ENCODE results near the gene HSPD1.
A peak's percentile ranks its signal among the peaks of the same experiment; 100 is the strongest.

The HSPD1 gene

DNA sequence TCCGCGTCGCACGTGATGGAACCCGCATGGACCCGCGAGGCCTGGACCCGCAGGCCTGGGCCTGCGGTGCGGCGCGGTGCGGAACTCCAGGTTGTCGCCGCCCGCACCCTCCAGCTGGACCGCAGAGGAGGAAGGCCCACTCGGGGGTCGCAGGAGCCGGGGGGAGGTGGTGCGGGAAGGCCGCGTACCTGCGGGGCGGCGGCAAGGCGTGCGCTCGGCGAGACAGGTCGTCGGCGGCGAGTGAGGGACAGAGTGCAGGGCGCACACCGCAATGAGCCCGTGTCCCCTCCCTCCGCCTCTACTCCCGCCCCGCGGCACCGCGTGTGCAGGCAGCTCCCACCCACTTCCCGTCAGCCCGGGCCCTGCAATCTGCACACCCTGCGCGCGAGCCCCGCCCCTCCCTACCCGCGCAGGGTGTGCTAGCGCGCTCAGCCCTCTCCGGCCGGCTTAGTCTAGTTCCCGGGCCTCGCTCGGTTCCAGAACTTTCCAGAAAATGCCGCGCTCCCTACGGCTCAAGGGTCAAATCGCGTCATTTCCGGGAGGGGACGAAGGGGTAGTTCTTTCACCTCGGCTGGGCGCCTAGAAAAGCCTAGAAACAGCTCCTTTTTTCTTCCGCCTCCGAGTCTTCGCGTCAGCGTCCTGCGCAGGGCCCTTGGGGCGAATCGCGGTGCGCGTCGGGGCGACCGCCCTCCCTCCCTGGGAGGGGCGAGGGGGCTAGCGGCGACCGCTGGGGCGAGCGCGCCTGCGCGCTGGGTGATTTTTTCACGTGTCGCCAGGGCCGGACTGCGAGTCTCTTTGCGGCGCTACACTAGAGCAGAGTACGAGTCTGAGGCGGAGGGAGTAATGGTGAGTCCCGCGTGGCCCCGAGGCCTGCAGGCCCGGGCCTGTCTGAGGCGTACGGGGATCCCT is at the start of gene HSPD1, which contains the start of gene HSPE1:
HSPD1 (minus strand) TSS at position 247 of the 909 bp plus-strand sequence. CDS start 992 bp downstream, outside the sequence.
HSPE1 (plus strand) TSS at position 786 of the 909 bp plus-strand sequence; CDS start at position 844, 58 bp downstream.
- DNase-seq (ENCODE audit: low spot score): peak; percentile 98

DNA sequence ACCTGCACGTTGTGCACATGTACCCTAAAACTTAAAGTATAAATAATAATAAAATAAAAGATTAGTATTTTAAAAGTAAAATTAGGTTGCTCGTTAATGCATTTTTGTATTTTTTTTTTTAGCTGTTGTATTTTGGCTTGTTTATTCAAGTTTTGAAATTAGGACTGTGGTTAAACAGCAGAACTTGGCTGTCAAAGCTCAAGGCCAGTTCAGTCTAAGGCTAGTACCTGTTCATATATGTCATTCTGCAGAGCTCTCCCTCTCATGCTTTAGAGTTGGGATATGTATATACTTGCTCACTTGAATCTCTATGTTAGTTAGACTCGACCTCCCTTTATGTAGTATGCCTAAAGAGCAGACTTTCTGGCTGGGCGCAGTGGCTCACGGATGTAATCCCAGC is 48.9 kb upstream of the HSPD1 start:
- no peak for DNase-seq (ENCODE audit: low spot score)

GRCh38 chr2:197547163-197547900 is 47.7 kb upstream of the HSPD1 start:
- DNase-seq (ENCODE audit: low spot score): no peak

DNA sequence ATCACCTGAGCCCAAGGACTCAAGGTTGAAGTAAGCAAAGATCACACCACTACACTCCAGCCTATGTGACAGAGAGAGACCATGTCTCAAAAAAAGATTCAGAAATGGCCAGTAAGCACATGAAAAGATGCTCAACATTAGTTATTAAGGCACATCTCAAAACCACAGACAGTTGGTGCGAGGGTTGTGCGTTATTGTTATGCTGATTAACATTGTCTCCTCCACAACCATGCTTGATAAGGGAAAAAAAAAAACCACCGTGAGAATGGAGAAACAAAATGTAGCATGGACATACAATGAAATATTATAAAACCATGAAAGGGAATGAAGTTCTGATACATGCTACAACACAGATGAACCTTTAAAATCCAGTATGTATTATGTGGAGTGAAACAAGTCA is 43.6 kb upstream of the HSPD1 start:
- no peak for DNase-seq (ENCODE audit: low spot score)

DNA sequence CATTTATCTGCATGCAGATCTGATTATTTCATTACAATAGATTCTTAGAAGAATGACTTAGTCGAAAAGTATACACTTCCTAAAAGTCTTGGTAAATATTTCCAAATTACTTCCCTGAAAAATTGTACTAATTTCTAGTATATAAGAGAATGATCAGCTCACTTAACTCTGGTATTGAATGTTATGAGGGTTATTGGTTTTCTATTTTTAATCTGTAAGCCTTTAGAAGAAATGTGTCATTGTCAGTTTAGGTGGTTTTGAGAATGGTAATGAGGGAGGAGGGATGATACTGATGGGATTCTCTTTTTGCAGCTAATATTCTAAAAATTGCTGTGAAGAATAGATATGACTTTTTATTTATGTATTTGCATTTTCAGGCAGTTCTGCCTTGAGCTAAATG is 40.1 kb upstream of the HSPD1 start:
- no peak for DNase-seq (ENCODE audit: low spot score)

DNA sequence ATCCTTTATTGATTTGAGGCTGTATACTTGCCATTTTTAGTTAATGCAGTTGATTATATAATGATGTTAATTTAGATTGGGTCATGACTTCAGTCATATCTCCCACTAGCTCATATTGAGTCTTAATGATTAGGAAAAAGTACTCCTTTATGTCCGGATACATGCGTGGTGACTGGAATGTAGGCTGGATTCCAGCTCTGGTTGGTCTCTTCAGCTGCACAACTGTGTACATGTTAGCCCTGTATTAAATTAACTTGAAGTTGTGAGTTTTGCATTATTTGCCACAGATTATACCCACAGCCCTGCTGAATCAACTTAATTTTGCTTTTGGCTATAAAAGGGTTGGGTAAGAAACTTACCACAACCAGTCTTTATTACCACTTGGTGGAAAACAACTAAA is 38.8 kb upstream of the HSPD1 start:
- DNase-seq (ENCODE audit: low spot score): no peak

- no peak for DNase-seq (ENCODE audit: low spot score)
Measured at GRCh38 chr2:197517150-197517549, 17.5 kb upstream of the HSPD1 start.

DNA sequence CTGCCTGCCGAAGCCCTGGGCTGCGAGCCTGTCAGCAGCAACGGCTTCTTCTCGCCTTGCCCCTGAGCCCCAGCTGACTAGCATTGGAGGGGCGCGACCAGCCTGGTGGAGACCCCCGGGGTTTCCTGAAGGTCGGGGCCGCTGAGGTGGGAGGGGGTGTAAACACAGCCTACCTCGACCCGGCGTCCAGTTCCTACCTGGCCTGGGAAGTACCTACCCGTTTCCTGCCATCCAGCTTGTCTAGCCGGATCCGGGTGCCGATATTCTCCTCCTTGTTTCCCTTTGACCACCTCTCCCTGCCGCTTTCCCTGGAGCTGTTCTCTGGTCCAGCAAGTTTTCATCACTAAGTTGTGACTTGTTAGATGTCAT is 16.7 kb upstream of the HSPD1 start:
- DNase-seq (ENCODE audit: low spot score): no peak

- peak; percentile 93 for DNase-seq (ENCODE audit: low spot score)
Measured at GRCh38 chr2:197515739-197516392, 16.2 kb upstream of the HSPD1 start, which contains the start of gene MOB4. TSS of gene MOB4 (plus strand) at chr2:197516066. CDS start at chr2:197516087, 21 bp downstream.

- DNase-seq (ENCODE audit: low spot score): no peak
Measured at GRCh38 chr2:197515315-197515738, 15.7 kb upstream of the HSPD1 start.

- DNase-seq (ENCODE audit: low spot score): peak; percentile 17
Measured at GRCh38 chr2:197514754-197515153, 15.1 kb upstream of the HSPD1 start.

DNA sequence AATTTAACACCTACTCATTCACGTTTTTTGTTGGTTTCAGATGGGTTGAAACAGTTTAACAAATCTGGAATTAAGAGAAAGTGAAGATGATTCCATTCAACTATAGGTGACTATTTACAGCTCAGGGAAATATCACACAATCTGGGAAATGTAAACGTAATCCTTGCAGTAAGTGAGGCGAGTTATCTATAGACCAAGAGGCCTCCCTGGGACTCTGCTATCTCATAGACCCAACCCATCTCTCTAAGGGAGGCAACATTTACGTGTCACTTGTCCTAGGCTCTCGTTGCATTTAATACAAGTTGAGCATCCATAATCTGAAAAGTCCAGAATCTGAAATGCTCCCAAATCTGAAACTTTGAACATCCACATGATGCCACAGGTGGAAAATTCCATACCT is 14.3 kb upstream of the HSPD1 start:
- DNase-seq (ENCODE audit: low spot score): no peak

DNA sequence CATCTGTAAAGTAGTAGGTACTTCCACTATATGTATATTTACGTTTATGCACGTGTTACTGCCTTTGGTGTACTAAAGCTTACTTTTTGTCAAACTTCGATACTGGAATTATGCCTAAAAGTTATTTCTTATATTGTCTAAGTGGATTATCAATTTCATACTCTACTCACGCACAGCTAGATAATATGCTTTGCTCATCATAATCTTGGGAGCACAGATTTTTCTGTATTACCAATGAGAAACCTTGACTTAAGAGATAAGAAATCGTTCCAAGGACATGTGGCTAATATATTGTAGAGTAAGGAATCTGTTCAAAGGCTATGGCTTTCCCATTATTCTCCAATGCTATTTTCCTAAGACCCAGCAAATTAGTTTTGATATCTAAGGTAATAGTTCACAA is 7.0 kb upstream of the HSPD1 start:
- no peak for DNase-seq (ENCODE audit: low spot score)

DNA sequence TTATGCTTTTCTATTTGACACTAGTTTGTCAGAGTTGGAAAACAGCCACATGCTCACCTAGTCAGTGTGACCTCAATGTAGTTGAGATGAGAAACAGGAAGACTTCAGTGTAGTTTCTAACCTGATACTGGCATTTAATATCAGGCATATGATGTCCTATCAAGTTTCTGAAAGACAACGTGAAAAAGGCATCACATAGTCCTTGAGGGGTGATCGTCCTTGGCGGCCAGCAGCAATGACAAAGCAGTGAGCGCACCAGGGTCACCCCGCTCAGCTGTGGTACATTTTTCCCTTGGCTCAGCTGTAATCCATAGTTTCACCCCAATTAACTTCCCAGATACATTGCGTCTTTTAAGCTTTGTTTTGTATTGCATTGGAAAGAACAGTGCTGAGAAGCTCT is 4.9 kb upstream of the HSPD1 start:
- no peak for DNase-seq (ENCODE audit: low spot score)

DNA sequence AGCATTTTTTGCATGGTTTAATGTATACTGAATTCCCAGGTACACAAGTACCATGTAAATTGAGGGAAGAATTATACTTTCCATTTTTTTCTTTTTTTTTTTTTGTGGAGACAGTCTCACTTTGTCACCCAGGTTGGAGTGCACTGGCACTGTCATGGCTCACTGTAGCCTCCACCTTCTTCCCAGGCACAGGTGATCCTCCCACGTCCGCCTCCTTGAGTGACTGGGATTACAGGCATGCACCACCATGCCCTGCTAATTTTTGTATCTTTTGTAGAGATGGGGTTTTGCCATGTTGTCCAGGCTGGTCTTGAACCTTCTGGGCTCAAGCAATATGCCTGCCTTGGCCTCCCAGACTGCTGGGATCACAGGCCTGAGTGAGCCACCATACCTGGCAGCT is 4.4 kb upstream of the HSPD1 start:
- no peak for DNase-seq (ENCODE audit: low spot score)

DNA sequence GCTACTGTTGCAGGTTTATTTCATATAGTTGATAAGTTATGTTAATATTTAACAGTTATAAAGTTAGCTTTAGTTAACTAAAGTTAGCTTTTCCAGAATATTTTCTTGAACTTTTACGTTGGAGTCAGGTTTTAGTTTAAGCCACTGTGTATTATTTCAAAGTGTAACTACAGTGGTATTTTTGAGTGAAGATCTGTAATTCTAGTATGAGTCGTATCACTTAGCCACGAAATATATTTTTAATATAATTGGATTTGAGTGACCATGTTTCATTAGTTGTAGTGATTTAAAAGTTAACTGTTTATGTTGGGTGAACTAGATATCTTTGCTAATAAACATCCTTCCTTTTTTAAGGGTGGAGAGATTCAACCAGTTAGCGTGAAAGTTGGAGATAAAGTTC is 3.0 kb upstream of the HSPD1 start:
- no peak for DNase-seq (ENCODE audit: low spot score)

GRCh38 chr2:197502201-197502600 is 2.6 kb upstream of the HSPD1 start:
- no peak for DNase-seq (ENCODE audit: low spot score)

- DNase-seq (ENCODE audit: low spot score): peak; percentile 15
Measured at GRCh38 chr2:197500503-197501131, 977 bp upstream of the HSPD1 start.

GRCh38 chr2:197498937-197499593 is 575 bp downstream of the HSPD1 start:
- peak; percentile 43 for DNase-seq (ENCODE audit: low spot score)

DNA sequence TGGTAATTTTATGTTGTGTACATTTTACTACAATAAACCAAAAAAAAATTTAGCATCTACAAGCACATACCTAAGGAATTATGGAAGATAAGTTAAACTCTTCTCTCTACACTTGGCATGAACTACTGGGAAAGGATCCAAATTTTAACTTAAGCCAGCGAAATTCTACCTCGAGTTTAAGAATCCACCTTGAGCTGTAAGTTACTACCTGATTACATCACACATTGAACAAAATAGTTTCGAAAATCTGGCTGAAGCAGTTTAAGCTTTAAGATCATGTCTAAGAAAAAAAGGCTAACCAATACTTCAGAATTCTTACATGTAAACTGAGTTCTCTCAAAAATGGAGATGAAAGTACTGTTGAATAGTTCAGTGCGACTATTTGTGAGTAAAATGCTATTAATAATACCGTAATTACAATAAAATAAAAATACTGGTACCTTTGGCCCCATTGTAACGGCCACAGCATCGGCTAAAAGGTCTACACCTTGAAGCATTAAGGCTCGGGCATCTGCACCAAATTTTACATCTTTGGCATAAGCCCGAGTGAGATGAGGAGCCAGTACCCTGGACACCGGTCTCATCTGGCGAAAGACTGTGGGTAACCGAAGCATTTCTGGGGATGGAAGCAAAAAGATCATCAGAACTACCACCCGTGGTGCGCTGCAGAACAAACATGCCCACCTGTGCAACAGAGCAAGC is 1.3 kb downstream of the HSPD1 start:
- no peak for DNase-seq (ENCODE audit: low spot score)

- DNase-seq (ENCODE audit: low spot score): no peak
Measured at GRCh38 chr2:197497326-197497725, 2.3 kb downstream of the HSPD1 start.
